ENCODE results near the gene TICAM1. TPM values are rescaled to one million over a fixed set of nuclear protein-coding genes. Genes with fewer than 3 reads are reported as not detected.

TICAM1 gene
- total and polyA plus RNA-seq, 2 experiments from 2014 or later = 0.32 to 0.38 TPM

GRCh38 chr19:4794971-4795370, 36.5 kb downstream of the TICAM1 start:
- H3K79me2 ChIP-seq (replicated peaks; ENCODE audit: insufficient read depth) = peaks cover 35% of the 10 kb centered on the region
- H3K4me3 ChIP-seq = no peak overlapping the region
- Mint-ChIP-seq H3K9me3 (peaks cover 7% of the 10 kb centered on the region; the same call in 1 of the 3 replicates), H3K4me3 (no peak overlapping the region), H3K4me1 (peaks cover 7% of the 10 kb centered on the region; the same call in 2 of the 3 replicates), H3K27me3 (ENCODE audit: insufficient read depth, low read depth, poor library complexity) (peaks cover 15% of the 10 kb centered on the region), H3K27ac (no peak overlapping the region), H3K36me3 (ENCODE audit: low read depth) (peaks cover 67% of the 10 kb centered on the region)
- H2AFZ ChIP-seq = no peak overlapping the region
- H3K9me2 ChIP-seq (ENCODE audit: insufficient read depth) = no peaks in the 10 kb centered on the region
- H3K27me3 ChIP-seq (ENCODE audit: insufficient read depth) = no peaks in the 10 kb centered on the region
- no peak overlapping the region for H3K4me2 ChIP-seq
- no peaks in the 10 kb centered on the region for H3K36me3 ChIP-seq (ENCODE audit: insufficient read depth)
- peaks cover 3% of the 10 kb centered on the region; the same call in 1 of the 2 replicates for H3K4me1 ChIP-seq (ENCODE audit: insufficient read depth)
- H4K20me1 ChIP-seq (replicated peaks; ENCODE audit: insufficient read depth) = no peaks in the 10 kb centered on the region
- ATAC-seq = no peak
- TF ChIP-seq, protein P1, sequence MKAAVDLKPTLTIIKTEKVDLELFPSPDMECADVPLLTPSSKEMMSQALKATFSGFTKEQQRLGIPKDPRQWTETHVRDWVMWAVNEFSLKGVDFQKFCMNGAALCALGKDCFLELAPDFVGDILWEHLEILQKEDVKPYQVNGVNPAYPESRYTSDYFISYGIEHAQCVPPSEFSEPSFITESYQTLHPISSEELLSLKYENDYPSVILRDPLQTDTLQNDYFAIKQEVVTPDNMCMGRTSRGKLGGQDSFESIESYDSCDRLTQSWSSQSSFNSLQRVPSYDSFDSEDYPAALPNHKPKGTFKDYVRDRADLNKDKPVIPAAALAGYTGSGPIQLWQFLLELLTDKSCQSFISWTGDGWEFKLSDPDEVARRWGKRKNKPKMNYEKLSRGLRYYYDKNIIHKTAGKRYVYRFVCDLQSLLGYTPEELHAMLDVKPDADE (IDR thresholded peaks at IDR 0.05) = no peak
- no peak for TF ChIP-seq REST (IDR thresholded peaks at IDR 0.05; ENCODE audit: unreplicated experiment)
- TF ChIP-seq JUNB (IDR thresholded peaks at IDR 0.05; ENCODE audit: unreplicated experiment) = no peak
- TF ChIP-seq EZH2 (IDR thresholded peaks at IDR 0.05; ENCODE audit: low read depth, unreplicated experiment) = no peak
- TF ChIP-seq, protein P2, sequence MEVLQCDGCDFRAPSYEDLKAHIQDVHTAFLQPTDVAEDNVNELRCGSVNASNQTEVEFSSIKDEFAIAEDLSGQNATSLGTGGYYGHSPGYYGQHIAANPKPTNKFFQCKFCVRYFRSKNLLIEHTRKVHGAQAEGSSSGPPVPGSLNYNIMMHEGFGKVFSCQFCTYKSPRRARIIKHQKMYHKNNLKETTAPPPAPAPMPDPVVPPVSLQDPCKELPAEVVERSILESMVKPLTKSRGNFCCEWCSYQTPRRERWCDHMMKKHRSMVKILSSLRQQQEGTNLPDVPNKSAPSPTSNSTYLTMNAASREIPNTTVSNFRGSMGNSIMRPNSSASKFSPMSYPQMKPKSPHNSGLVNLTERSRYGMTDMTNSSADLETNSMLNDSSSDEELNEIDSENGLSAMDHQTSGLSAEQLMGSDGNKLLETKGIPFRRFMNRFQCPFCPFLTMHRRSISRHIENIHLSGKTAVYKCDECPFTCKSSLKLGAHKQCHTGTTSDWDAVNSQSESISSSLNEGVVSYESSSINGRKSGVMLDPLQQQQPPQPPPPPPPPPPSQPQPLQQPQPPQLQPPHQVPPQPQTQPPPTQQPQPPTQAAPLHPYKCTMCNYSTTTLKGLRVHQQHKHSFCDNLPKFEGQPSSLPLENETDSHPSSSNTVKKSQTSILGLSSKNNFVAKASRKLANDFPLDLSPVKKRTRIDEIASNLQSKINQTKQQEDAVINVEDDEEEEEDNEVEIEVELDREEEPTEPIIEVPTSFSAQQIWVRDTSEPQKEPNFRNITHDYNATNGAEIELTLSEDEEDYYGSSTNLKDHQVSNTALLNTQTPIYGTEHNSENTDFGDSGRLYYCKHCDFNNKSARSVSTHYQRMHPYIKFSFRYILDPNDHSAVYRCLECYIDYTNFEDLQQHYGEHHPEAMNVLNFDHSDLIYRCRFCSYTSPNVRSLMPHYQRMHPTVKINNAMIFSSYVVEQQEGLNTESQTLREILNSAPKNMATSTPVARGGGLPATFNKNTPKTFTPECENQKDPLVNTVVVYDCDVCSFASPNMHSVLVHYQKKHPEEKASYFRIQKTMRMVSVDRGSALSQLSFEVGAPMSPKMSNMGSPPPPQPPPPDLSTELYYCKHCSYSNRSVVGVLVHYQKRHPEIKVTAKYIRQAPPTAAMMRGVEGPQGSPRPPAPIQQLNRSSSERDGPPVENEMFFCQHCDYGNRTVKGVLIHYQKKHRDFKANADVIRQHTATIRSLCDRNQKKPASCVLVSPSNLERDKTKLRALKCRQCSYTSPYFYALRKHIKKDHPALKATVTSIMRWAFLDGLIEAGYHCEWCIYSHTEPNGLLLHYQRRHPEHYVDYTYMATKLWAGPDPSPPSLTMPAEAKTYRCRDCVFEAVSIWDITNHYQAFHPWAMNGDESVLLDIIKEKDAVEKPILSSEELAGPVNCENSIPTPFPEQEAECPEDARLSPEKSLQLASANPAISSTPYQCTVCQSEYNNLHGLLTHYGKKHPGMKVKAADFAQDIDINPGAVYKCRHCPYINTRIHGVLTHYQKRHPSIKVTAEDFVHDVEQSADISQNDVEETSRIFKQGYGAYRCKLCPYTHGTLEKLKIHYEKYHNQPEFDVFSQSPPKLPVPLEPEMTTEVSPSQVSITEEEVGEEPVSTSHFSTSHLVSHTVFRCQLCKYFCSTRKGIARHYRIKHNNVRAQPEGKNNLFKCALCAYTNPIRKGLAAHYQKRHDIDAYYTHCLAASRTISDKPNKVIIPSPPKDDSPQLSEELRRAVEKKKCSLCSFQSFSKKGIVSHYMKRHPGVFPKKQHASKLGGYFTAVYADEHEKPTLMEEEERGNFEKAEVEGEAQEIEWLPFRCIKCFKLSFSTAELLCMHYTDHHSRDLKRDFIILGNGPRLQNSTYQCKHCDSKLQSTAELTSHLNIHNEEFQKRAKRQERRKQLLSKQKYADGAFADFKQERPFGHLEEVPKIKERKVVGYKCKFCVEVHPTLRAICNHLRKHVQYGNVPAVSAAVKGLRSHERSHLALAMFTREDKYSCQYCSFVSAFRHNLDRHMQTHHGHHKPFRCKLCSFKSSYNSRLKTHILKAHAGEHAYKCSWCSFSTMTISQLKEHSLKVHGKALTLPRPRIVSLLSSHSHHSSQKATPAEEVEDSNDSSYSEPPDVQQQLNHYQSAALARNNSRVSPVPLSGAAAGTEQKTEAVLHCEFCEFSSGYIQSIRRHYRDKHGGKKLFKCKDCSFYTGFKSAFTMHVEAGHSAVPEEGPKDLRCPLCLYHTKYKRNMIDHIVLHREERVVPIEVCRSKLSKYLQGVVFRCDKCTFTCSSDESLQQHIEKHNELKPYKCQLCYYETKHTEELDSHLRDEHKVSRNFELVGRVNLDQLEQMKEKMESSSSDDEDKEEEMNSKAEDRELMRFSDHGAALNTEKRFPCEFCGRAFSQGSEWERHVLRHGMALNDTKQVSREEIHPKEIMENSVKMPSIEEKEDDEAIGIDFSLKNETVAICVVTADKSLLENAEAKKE (CRISPR knock-in tag; IDR thresholded peaks at IDR 0.05) = no peak
- no peak for TF ChIP-seq ZNF114 (CRISPR knock-in tag; IDR thresholded peaks at IDR 0.05)
- TF ChIP-seq NANOG (IDR thresholded peaks at IDR 0.05; ENCODE audit: borderline replicate concordance) = no peak
- no peak for TF ChIP-seq ZNF331 (CRISPR knock-in tag; IDR thresholded peaks at IDR 0.05; ENCODE audit: low read depth)
- no peak for TF ChIP-seq POLR2AphosphoS5 (IDR thresholded peaks at IDR 0.05; ENCODE audit: low read depth)
- TF ChIP-seq, protein P3, sequence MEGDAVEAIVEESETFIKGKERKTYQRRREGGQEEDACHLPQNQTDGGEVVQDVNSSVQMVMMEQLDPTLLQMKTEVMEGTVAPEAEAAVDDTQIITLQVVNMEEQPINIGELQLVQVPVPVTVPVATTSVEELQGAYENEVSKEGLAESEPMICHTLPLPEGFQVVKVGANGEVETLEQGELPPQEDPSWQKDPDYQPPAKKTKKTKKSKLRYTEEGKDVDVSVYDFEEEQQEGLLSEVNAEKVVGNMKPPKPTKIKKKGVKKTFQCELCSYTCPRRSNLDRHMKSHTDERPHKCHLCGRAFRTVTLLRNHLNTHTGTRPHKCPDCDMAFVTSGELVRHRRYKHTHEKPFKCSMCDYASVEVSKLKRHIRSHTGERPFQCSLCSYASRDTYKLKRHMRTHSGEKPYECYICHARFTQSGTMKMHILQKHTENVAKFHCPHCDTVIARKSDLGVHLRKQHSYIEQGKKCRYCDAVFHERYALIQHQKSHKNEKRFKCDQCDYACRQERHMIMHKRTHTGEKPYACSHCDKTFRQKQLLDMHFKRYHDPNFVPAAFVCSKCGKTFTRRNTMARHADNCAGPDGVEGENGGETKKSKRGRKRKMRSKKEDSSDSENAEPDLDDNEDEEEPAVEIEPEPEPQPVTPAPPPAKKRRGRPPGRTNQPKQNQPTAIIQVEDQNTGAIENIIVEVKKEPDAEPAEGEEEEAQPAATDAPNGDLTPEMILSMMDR (conservative IDR thresholded peaks at IDR 0.05; ENCODE audit: low read depth in 2 of 2) = no peak
- no peak for TF ChIP-seq EZH2phosphoT487 (IDR thresholded peaks at IDR 0.05; ENCODE audit: unreplicated experiment)
- no peak for TF ChIP-seq CREB1 (CRISPR knock-in tag; IDR thresholded peaks at IDR 0.05; ENCODE audit: low read depth)
- no peak for TF ChIP-seq STAT1 (IDR thresholded peaks at IDR 0.05; ENCODE audit: unreplicated experiment)
- no peak for DNase-seq (ENCODE audit: low spot score)
- no peaks in the 10 kb centered on the region for H3F3A ChIP-seq (replicated peaks; ENCODE audit: low read depth)
- H3K27ac ChIP-seq (ENCODE audit: low read depth) = no peak overlapping the region

Measured in GM23338 (cell line).